Measurements from ENCODE around the gene CCNG1. TPM values are rescaled to one million over a fixed set of nuclear protein-coding genes. Genes with fewer than 3 reads are reported as not detected.

CCNG1 gene
- total and polyA plus RNA-seq, 9 of the 15 experiments (the other 6 are each of a cell fraction or from before 2014, with no cell fraction given), result 121 to 293 (median 245) TPM

DNA sequence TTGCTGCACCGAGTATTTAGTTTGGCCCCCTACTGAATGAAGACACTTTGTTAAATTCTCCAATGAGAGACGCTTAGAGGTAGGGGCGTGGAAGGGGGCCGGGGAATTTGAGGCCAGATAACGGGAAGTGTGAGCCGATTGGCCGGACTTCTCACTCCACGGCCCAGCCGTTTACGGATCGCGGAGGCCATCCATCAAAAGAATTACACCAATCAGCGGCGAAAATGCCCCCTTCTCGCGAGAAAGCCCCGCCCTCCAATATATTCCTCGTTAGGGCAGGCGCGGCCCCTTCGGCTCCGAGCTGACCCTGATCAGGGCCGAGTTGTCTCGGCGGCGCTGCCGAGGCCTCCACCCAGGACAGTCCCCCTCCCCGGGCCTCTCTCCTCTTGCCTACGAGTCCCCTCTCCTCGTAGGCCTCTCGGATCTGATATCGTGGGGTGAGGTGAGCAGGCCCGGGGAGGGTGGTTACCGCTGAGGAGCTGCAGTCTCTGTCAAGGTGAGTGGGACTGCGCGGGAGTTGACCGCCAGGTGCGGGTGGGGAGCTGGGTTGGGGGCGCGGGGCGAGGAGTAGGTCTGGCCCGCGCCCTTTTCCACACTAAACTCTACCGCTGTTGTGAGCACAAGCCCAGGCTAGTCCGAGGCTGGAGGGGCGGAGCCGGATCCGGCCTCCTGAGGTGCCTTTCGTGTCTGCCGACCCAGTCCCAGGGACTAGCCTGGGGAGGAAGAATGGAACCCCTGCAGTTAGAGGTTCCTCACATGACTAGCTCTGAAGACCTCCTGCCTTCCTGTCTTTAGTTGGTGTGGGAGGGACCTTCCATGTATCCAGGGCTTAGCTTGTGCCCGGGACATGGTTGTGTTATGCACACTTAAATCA lies at the start of gene CCNG1 (continued):
- 0 out of 2 replicates have a peak, but pooled peaks have one; percentile 13 for TF ChIP-seq DPF2 (IDR thresholded peaks at IDR 0.05)
- TF ChIP-seq SOX6 (IDR thresholded peaks at IDR 0.05), result peak; percentile 11; the same call in 1 of the 2 replicates
- 0 out of 2 replicates have a peak, but pooled peaks have one; percentile 9 for TF ChIP-seq GATA2 (CRISPR knock-in tag; IDR thresholded peaks at IDR 0.05)
- TF ChIP-seq KAT7 (CRISPR knock-in tag; IDR thresholded peaks at IDR 0.05; ENCODE audit: borderline replicate concordance), result peak; percentile 72; the same call in 1 of the 2 replicates
- peak in 2 of 3 experiments; percentile 5 to 44 for TF ChIP-seq YY1 (IDR thresholded peaks at IDR 0.05; ENCODE audit: borderline replicate concordance in 1 of 3, control insufficient read depth in 1 of 3, extremely low read depth in 1 of 3, insufficient read depth in 3 of 3, insufficient read length in 1 of 3, insufficient replicate concordance in 2 of 3, low read depth in 1 of 3, low read length in 2 of 3)
- peak; percentile 93 for TF ChIP-seq POLR2AphosphoS5 (IDR thresholded peaks at IDR 0.05; ENCODE audit: control insufficient read depth, insufficient read depth, low read depth, low read length)
- TF ChIP-seq ZNF134 (CRISPR knock-in tag; conservative IDR thresholded peaks at IDR 0.05), result peak; percentile 82
- no peak for TF ChIP-seq NR2F6 (CRISPR knock-in tag; IDR thresholded peaks at IDR 0.05)
- TF ChIP-seq, protein P1, sequence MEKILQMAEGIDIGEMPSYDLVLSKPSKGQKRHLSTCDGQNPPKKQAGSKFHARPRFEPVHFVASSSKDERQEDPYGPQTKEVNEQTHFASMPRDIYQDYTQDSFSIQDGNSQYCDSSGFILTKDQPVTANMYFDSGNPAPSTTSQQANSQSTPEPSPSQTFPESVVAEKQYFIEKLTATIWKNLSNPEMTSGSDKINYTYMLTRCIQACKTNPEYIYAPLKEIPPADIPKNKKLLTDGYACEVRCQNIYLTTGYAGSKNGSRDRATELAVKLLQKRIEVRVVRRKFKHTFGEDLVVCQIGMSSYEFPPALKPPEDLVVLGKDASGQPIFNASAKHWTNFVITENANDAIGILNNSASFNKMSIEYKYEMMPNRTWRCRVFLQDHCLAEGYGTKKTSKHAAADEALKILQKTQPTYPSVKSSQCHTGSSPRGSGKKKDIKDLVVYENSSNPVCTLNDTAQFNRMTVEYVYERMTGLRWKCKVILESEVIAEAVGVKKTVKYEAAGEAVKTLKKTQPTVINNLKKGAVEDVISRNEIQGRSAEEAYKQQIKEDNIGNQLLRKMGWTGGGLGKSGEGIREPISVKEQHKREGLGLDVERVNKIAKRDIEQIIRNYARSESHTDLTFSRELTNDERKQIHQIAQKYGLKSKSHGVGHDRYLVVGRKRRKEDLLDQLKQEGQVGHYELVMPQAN (IDR thresholded peaks at IDR 0.05; ENCODE audit: borderline replicate concordance), result peak; percentile 79
- peak; percentile 15; the same call in 1 of the 2 replicates for TF ChIP-seq SMARCA4 (IDR thresholded peaks at IDR 0.05)
- peak; percentile 76 for TF ChIP-seq GTF2B (IDR thresholded peaks at IDR 0.05; ENCODE audit: extremely low read depth, insufficient read length)
- TF ChIP-seq KDM5B (IDR thresholded peaks at IDR 0.05; ENCODE audit: insufficient replicate concordance, low read depth, low read length), result peak; percentile 96
- peak; percentile 49 for TF ChIP-seq CREM (IDR thresholded peaks at IDR 0.05; ENCODE audit: low read depth)
- peak; percentile 30; the same call in 1 of the 2 replicates for TF ChIP-seq HBP1 (CRISPR knock-in tag; IDR thresholded peaks at IDR 0.05)
- TF ChIP-seq HCFC1 (IDR thresholded peaks at IDR 0.05; ENCODE audit: low read depth, low read length), result 0 out of 2 replicates have a peak, but pooled peaks have one; percentile 7
- peak; percentile 97 for TF ChIP-seq MTA3 (IDR thresholded peaks at IDR 0.05; ENCODE audit: borderline replicate concordance)
- no peak for TF ChIP-seq U2AF1 (optimal IDR thresholded peaks at IDR 0.05; ENCODE audit: low read depth, low read length)
- TF ChIP-seq RBM17 (IDR thresholded peaks at IDR 0.05; ENCODE audit: borderline replicate concordance, low read depth, low read length), result no peak
- TF ChIP-seq TEAD1 (CRISPR knock-in tag; IDR thresholded peaks at IDR 0.05), result peak in 1 of 2 experiments; percentile 83; a peak in 2 of 4 replicates
- TF ChIP-seq MAFK (IDR thresholded peaks at IDR 0.05; ENCODE audit: low read length), result no peak
- TF ChIP-seq GMEB1 (CRISPR knock-in tag; IDR thresholded peaks at IDR 0.05), result no peak
